Ovary (tissue), 9 donors: ENCODE data around the gene RPGRIP1L. TPM values are rescaled to one million over a fixed set of nuclear protein-coding genes. Genes with fewer than 3 reads are reported as not detected.

Experiments
- DNase-seq, 5 donors: peaks; one replicate each; pipeline ENCODE4 v3.0.0-alpha.2; 2019 to 2020
- H3K27ac ChIP-seq, 2 donors: fragments of 200-600 bp; one replicate each; pipeline versions ENCODE4 v1.5.1 to v1.8.0; 2019 to 2022
- H3K27me3 ChIP-seq: fragments of 200-600 bp; one replicate; pipeline ENCODE4 v1.8.0; 2022
- H3K36me3 ChIP-seq: fragments of 200-600 bp; sonication (generic); one replicate; pipeline ENCODE4 v1.5.1; 2019
- H3K4me1 ChIP-seq: one replicate; pipeline ENCODE4 v1.8.1; 2013; ENCODE audit warnings: mild to moderate bottlenecking, moderate library complexity; ENCODE audit not compliant: insufficient read depth
- H3K4me3 ChIP-seq: fragments of 200-600 bp; sonication (generic); one replicate; pipeline ENCODE4 v1.5.1; 2017
- H3K9me3 ChIP-seq, 2 donors: fragments of 200-600 bp in 1 of 2; sonication (generic) in 1 of 2; one replicate each; pipeline versions ENCODE4 v1.5.1 to v1.8.1; 2013 to 2019; ENCODE audit warnings: mild to moderate bottlenecking in 1 of 2, moderate library complexity in 1 of 2
- EP300 ChIP-seq: sonication (generic); formaldehyde crosslinking; IDR thresholded peaks from one replicate; pipeline ENCODE4 v1.6.1; 2017; ENCODE audit warnings: antibody characterized with exemption
- POLR2A ChIP-seq: fragments of 450-650 bp; IDR thresholded peaks from one replicate; pipeline ENCODE4 v1.6.1; 2017; ENCODE audit warnings: antibody characterized with exemption, mild to moderate bottlenecking, moderate library complexity
- WGBS, 3 donors: extraction: QIAGEN DNeasy Blood & Tissue Kit in 1 of 3; methylation state at CpG; one replicate each; pipeline versions ENCODE4 v1.1.5 to v1.1.7; 2013 to 2017; 5-methylcytosine and 5-hydroxymethylcytosine counted together
- intact Hi-C, 4 donors: fragments of 100-400 bp; cut with DNase I; formaldehyde crosslinking; loops; one replicate each; pipeline versions ENCODE4 v1.11.0 to v1.15.1; 2022 to 2023
- polyA plus RNA-seq, 2 donors: library from polyadenylated mRNA; stranded (reverse); fragments of 200-250 nt in 1 of 2; fragments of 350-450 nt in 1 of 2; fragmentation: Illumina TruSeq in 1 of 2; extraction: RNeasy Lipid Tissue Mini Kit (QIAGEN cat#74804) in 1 of 2; gene quantifications; one replicate each; pipeline ENCODE4 v1.2.3, GENCODE V29; 2013 to 2014
- total RNA-seq, 7 donors: library from RNA; depleted of rRNA in 2 of 7; stranded (reverse); fragments of >200 nt in 2 of 7; fragmentation: NEBNext Ultra II Directional in 3 of 7; extraction: Animal tissue kit (Norgen Biotek cat#: 25700) in 3 of 7; gene quantifications; one replicate each; pipeline versions ENCODE4 v1.1.0 to v1.2.4, GENCODE V29; 2016 to 2023
- TF ChIP-seq, protein P1 (sequence below), 3 donors: fragments of 450-650 bp in 2 of 3; fragments of 200-600 bp in 1 of 3; IDR thresholded peaks; one replicate each; pipeline versions ENCODE4 v1.5.1 to v1.8.0; 2016 to 2022; ENCODE audit warnings: antibody characterized with exemption in 3 of 3, mild to moderate bottlenecking in 1 of 3
- donor health status: DM: no; HTN: no; CAD: no; lungs with moderate emphysema.
- donor health status: DM: no; HTN: no; CAD: no.
- donor health status: Bipolar disorder and iron deficiency.
- donor health status: DM: yes; HTN: yes; CAD: no.
- donor health status: DM: no; HTN: no; CAD: no.
- donor health status: DM: yes; HTN: yes; CAD: no.

RPGRIP1L gene
- total and polyA plus RNA-seq, 9 donors: 1.7 to 12.1 (median 7.7) TPM

- no peaks in the 10 kb centered on the region for H3K27me3 ChIP-seq
- no peaks in the 10 kb centered on the region for H3K36me3 ChIP-seq
- WGBS, 3 donors: 73 to 86% (median 73%) methylated on average over 2 of the region's 2 CpGs
- intact Hi-C loops: no loop called here
- no peak for TF ChIP-seq POLR2A
- no peak for TF ChIP-seq EP300
- TF ChIP-seq, protein P1, sequence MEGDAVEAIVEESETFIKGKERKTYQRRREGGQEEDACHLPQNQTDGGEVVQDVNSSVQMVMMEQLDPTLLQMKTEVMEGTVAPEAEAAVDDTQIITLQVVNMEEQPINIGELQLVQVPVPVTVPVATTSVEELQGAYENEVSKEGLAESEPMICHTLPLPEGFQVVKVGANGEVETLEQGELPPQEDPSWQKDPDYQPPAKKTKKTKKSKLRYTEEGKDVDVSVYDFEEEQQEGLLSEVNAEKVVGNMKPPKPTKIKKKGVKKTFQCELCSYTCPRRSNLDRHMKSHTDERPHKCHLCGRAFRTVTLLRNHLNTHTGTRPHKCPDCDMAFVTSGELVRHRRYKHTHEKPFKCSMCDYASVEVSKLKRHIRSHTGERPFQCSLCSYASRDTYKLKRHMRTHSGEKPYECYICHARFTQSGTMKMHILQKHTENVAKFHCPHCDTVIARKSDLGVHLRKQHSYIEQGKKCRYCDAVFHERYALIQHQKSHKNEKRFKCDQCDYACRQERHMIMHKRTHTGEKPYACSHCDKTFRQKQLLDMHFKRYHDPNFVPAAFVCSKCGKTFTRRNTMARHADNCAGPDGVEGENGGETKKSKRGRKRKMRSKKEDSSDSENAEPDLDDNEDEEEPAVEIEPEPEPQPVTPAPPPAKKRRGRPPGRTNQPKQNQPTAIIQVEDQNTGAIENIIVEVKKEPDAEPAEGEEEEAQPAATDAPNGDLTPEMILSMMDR (IDR thresholded peaks at IDR 0.05): no peak
- H3K4me1 ChIP-seq: no peaks in the 10 kb centered on the region
- no peak for DNase-seq
- H3K9me3 ChIP-seq: no peaks in the 10 kb centered on the region
- no peak overlapping the region for H3K27ac ChIP-seq
- no peak overlapping the region for H3K4me3 ChIP-seq
Observed at GRCh38 chr16:53636978-53637377, 66.7 kb downstream of the RPGRIP1L start.

DNA sequence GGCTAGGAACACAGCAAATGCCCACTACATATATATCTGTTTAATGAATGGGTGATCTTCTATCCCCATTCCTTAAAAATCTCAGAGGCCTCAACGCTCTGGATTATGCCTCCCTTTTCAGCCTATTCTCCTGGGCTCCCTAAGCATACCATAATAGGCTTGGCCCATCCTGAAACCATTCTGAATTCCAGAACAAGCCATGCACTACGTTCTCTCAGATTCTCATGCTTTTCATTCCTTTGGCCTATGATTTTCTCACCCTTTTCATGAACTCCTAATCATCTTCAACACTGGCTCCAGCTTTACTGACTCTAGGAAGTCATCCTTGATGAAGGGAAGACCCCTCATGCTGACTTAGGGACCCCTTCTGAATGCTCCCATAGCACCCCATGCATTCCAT, 71.1 kb downstream of the RPGRIP1L start:
- TF ChIP-seq EP300 (no peak), POLR2A (no peak)
- TF ChIP-seq, protein P1 (IDR thresholded peaks at IDR 0.05): no peak
- no peak for DNase-seq
- intact Hi-C loops: no loop called here
- Histone ChIP-seq H3K4me1 (no peaks in the 10 kb centered on the region), H3K9me3 (no peaks in the 10 kb centered on the region), H3K36me3 (no peaks in the 10 kb centered on the region), H3K4me3 (no peak overlapping the region), H3K27me3 (no peaks in the 10 kb centered on the region), H3K27ac (no peak overlapping the region)
- 48 to 71% (median 69%) methylated on average over 2 of the region's 2 CpGs for WGBS, 3 donors

GRCh38 chr16:53631236-53632025, 72.2 kb downstream of the RPGRIP1L start:
- DNase-seq: no peak
- no peaks in the 10 kb centered on the region for H3K36me3 ChIP-seq
- H3K4me3 ChIP-seq: no peak overlapping the region
- no peaks in the 10 kb centered on the region for H3K9me3 ChIP-seq
- intact Hi-C loops: no loop called here
- TF ChIP-seq, protein P1 (IDR thresholded peaks at IDR 0.05): no peak
- no peak for TF ChIP-seq EP300
- no peak for TF ChIP-seq POLR2A
- no peaks in the 10 kb centered on the region for H3K27me3 ChIP-seq
- 88 to 96% (median 88%) methylated on average over 8 of the region's 8 CpGs for WGBS, 3 donors
- H3K27ac ChIP-seq: no peak overlapping the region
- no peaks in the 10 kb centered on the region for H3K4me1 ChIP-seq

GRCh38 chr16:53629607-53630312, 73.9 kb downstream of the RPGRIP1L start:
- intact Hi-C loops: no loop called here

More at GRCh38 chr16:53629607-53630312, 73.9 kb downstream of the RPGRIP1L start:
- Histone ChIP-seq H3K27me3 (no peaks in the 10 kb centered on the region), H3K27ac (no peak overlapping the region), H3K4me3 (no peak overlapping the region), H3K9me3 (no peaks in the 10 kb centered on the region), H3K36me3 (no peaks in the 10 kb centered on the region), H3K4me1 (no peaks in the 10 kb centered on the region)
- WGBS, 3 donors: 51 to 71% (median 58%) methylated on average over 6 of the region's 6 CpGs
- TF ChIP-seq, protein P1 (IDR thresholded peaks at IDR 0.05): no peak
- TF ChIP-seq EP300: no peak
- TF ChIP-seq POLR2A: no peak
- DNase-seq: no peak
